UCSD-AML1 (cell line): ENCODE measurements around the gene ATP5IF1.

Source experiments
- DNase-seq: peaks from one replicate; lab custom pipeline; 2025; ENCODE audit not compliant: unreplicated experiment; lab: John Stamatoyannopoulos, UW

ATP5IF1 gene

DNA sequence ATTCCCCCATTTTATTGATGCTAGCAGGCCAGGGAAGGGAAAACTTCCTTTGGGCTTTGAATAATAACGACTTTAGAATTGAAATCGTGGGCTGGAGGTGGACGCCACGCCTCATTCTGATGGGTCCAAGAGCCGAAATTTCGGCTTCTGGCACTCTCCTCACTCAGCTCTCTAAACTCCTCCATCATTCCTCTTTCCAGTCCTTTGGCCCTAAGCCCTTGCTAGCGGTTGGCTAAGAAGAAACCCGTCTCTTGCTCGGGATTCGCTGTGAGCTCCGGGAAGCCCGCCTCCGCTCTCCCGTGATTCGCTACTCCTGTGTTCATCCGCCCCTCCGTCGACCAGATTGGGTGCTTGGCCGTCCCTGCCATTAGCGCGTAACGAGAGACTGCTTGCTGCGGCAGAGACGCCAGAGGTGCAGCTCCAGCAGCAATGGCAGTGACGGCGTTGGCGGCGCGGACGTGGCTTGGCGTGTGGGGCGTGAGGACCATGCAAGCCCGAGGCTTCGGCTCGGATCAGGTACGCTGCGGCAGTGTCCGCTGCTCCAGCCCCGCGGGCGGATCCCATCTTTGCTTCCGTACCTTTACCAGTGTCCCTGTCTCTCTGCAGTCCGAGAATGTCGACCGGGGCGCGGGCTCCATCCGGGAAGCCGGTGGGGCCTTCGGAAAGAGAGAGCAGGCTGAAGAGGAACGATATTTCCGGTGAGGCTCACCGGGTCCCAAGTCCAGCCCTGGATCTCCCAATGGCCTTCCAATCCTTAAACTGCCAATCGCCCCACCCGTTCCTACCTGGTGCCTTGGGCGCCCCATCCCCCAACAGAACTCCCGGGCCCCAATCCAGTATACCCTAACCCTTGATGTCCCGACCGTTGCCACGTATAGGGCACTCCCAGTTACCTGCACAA is at the start of gene ATP5IF1:
Gene ATP5IF1 (plus strand): TSS at position 370 of the 901 bp plus-strand sequence. CDS start 60 bp downstream, at position 430.
- peak; percentile 94 for DNase-seq

DNA sequence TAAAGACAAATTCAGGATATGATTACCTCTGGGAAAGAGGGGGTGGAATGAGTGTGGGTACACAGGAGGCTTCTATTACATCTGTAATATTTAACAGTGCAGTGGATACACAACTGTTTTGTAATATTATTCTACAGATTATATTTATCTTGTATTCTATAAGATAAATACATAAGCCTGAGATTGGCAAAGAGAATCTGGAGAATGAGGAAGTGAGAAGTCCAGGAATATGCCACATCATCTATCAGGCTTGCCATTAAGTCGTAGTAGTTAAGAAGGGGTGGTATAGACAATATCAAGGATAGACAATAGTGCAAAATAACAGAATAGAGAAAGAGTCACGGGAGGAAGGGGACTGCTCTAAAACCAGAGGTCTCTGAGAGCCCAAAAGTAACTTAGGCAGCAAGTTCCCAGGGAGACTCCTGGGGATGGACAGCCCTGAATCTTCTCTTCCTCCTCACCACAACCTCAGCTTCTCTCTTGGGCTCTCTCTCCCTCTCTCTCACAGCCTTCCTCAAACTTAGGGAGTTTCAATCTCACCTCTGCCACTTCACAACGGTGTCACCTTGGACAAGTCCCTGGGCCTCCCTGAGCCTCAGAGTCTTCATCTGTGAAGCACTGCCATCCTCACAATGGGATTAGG is 45.5 kb upstream of the ATP5IF1 start:
- DNase-seq: no peak

GRCh38 chr1:28190996-28191645 is 44.8 kb upstream of the ATP5IF1 start:
- peak; percentile 28 for DNase-seq

- no peak for DNase-seq
Observed at GRCh38 chr1:28193701-28194161, 42.2 kb upstream of the ATP5IF1 start.

DNA sequence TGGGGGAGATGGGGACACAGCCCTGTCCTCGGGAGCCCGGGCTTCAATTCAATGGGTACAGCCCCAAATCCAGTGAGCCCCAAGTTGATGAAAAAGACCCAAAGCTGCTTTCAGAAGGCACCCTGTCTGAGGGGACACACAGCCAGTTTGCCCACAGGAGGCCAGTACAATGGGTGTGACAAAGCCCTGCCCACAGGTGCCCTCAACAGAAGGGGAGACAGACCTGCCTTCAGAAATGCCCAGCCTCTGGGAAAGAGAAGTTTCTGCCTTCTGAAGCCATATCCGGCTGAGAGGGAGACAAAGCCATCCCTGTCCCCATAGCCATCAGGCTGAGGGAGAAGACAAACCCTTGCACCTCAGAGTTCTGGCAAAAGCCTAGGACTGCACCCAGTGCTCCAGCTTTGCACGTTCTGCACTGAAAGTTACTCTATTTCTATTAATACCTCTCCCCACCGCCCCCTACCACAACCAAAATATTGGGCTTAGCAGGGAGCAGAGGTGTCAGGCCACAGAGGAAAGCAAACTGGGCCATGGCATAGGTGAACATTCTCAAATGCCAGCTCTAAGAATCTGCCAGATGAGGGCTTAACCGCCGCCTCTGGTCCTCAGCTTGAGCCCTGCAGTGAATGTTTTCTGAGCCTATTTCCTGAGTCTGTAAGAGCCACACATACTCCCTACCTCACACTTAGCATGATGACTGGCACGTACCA is 41.4 kb upstream of the ATP5IF1 start:
- DNase-seq: no peak

DNA sequence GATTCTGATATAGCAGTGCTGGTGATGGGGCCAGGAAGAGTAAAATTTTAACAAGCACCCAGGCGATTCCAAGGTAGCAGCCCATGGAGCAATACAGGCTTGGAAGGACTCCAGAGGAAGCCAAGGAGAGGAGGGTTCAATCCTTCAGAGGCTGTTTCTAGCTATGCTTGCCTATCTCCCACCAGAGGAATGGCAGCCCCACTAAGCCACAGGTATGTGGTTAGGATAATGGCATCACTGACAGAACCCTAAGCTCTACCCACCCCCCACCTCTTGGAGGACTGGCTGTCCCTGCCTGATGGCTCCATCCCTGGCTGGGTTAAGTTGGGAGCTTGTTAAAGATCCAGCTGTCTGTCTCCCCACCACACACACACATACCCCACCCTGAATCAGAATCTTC is 40.1 kb upstream of the ATP5IF1 start:
- DNase-seq: no peak

- DNase-seq: no peak
Observed at GRCh38 chr1:28196330-28196729, 39.6 kb upstream of the ATP5IF1 start.

DNA sequence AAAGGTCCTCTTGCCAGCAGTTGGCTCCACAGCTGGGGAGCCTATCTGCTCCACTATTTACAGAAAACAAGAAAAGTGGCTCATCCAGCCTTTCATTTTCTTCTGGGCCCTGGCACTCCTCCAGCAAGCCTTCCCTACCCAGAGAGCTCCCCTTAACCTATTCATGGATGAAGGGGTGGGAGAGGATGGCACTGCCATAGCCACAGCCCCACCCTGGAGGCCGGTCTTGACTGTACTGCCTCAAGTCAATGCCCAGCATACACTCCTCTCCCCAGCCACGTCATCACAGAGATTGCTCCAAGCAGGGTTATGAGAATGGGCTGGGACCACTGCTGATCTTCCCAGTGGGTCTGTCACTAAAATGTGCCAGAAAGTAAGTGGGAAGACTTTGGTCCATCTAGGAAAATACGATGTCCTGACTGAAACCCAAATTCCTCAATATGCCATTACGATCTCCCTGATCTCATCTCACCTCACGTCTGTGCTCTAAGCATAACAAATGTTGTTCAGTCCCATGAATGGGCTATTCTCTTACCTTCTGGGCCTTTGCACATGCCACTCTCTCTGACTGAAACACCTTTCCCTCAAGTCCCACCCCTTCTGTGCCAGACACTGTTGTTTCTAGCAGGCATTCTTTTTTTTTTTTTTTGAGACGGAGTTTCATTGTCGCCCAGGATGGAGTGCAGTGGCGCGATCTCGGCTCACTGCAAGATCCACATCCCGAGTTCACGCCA is 38.1 kb upstream of the ATP5IF1 start:
- DNase-seq: no peak

DNA sequence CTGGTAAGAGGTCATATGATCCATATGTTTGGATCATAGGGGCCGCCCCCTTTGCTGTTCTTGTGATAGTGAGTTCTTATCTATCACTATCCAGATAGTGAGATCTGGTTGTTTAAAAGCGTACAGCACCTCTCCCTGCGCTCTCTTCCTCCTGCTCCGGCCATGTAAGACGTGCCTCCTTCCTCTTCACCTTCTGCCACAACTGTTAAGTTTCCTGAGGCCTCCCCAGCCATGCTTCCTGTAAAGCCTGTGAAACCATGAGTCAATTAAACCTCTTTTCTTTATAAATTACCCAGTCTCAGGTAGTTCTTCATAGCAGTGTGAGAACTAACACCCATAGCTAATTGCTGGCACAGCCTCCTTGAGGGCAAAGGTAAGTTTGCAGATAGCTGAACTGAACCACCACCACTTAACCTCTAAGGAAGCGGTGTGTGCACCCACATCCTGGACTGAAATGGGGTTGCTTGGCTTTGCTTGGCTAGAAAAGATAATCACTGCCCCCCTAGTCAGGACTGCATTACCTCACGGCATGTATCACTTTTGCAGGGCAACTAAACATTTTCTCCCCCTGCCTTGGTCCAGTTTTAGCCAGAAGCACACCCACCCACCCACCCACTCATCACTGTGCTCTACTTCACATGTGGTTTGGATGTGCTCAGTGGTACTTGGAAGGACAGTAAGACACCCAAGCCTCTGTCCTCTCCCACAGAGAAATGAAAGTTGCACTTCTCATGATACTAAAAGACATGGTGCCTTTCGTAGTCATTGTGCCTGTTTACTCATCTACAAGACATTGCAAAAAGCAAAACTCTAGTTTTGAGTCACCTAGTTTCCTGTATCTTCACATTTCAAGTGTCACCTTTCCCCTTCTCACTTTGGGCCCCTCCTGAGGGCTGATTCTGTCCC is 36.3 kb upstream of the ATP5IF1 start:
- no peak for DNase-seq

DNA sequence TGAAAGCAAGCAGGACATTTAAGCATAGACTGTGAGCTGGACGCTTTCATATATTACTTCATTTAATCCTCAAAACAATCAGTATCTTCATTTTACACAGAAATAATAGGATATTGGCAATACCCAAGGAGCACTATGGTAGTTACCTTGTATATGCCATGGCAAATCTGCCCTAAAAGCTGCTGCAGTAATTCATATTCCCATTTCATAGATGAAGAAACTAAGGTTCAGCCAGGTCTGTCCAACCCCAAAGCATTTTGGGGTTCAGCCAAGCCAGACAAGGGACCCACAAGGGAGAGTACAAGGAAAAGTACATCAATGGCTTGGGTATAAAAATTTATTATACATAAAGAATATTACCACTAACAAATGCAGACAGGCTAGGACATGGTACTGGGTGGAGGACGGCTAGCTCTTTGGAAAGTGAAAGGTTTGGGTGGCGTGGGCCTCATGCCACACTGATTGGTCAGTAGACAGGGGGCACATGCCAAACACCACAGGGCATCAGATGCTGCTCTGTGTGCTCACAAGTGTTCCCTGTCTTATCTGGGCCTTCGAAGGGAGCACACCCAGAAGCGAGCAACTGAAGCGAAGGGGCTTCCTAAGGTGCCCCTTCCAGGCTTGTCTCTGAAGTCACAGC is 35.6 kb upstream of the ATP5IF1 start:
- no peak for DNase-seq

DNA sequence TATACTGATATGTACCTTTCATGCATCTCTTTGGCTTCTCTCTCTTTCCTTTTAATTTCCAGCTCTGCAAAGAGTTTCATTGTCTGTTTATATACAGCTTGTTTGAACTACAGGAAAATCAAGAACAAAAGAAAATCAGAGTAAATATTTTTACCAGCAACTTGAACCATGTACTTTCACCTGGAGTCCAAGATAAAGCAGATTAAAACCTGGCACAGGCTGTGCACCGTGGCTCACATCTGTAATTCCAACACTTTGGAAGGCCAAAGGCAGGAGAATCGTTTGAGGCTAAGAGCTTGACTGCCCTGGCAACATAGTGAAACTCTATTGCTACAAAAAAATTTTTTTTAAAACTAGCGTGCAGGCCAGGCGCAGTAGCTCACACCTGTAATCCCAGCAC is 30.7 kb upstream of the ATP5IF1 start:
- DNase-seq: no peak

DNA sequence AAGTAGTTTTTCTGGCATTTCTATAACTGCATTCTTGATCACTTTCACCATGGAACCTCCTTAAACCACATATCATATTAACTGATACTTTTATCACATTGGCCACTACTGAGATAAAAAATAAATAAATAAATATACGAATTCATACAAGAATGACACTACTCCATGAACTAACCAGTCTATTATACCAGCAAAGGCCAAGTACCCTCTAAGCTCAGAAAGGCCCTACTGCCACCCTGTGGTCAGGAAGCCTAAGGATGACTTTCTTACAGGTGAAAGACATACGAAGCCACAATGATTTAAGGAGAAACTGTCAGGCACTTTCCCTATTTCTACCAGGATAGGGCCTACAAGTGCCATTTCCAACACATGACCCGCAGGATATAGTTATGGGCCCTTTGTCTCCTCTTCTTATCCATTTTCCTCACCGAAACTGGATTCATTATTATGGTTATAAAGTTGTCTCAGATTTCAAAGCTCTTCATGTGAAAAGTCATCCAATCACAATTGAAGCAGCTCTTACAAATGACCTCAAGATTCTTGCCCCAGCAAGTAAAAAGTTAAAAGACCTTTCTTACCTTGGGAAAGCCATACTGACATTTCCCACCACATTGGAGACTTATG is 27.0 kb upstream of the ATP5IF1 start:
- peak; percentile 43 for DNase-seq

DNA sequence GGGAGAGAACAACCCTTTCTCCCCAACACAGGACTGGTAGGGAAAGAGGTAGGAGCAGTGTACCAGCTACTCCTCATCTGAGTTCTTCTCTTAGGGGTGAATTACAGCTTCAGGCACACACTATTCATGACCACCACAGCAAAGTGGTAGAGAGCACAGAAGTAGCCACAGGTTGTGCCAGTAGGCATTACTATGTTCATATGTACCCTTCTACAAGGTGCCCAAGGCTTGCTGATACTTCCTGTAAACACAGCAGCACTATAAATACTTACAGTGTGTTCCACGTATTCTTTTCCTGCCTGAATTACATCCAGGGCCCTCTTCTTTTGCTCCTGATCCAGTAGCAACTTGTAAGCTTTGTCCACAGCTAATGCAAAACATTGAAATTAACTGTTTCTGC is 26.2 kb upstream of the ATP5IF1 start:
- no peak for DNase-seq

DNA sequence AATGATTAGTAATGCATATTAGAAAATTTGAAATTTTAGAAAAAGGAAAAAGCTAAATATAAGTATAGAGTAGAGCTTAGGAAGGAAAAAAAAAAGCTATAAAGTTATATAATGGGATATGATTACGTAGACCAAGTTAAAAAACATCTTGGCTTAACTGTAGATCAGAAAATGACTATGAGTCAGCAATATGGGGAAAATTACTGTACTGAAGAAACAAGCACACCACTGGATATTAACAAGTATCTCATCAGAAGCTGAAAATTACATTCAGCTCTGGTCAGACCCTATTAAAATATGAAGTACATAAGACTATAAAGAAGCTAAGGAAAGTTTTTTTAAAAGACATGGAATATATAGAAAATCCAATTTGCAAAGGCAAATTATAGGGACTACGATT is 22.6 kb upstream of the ATP5IF1 start:
- DNase-seq: no peak

- no peak for DNase-seq
Observed at GRCh38 chr1:28229089-28229488, 6.8 kb upstream of the ATP5IF1 start.

- no peak for DNase-seq
Observed at GRCh38 chr1:28229996-28230395, 5.9 kb upstream of the ATP5IF1 start.

DNA sequence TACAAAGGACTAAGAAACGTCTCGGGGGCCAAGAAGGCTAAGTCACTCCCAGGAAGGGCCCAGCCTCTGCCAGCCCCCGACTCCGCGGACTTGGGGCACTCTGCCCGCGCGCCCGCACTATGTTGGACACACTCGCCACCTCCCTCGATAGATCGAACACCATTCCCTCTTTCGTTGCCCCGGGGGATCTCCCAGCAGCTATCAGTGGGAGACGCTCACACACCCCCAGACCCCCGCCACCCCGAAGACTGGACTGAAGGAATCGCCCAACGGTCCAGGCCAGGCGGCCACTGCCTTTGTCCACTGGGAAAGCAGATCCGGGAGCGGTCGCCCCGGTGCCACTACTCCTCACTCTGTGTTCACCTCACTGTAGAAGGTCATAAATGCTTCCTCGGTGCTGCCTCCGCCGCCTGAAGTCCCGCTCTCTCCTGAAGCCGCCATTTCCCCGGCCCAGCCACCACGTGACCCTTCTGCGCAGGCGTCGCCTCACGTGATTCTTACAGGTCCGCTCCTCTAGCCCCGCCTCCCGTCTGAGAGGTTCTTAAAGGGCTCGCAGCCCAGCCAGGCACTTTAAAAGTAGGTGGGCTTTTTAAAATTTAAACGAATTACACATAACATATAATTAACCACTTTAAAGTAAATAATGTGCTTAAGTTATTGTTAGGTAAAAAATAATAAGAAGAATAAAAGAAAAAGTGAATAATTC is 3.2 kb upstream of the ATP5IF1 start, which contains the start of gene DNAJC8:
Gene DNAJC8 (minus strand): TSS at position 472 of the 706 bp plus-strand sequence. CDS start 31 bp downstream, at position 441.
- DNase-seq: peak; percentile 89

DNA sequence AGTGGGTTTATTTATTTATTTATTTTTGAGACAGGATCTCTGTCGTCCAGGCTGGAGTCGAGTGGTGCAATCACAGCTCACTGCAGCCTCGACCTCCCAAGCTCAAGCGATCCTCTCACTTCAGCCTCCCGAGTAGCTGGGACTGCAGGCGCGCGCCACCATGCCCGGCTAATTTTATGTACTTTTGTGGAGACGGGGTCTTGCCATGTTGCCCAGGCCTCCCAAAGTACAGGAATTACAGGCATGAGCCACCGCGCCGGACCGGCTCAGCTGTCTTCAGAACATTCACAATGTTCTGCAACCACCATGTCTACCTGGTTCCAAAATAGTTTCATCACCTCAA is 2.7 kb upstream of the ATP5IF1 start:
- DNase-seq: no peak
